ENCODE results near the gene DNASE1L3. TPM values are rescaled to one million over a fixed set of nuclear protein-coding genes. Genes with fewer than 3 reads are reported as not detected.
"Not testable (repeated sequence)": the region's sequence is repeated elsewhere in the genome, so short reads cannot be mapped to it uniquely, and the experiment has no call there.

DNASE1L3 gene
- total and polyA plus RNA-seq, 4 donors, result 0.59 to 7.5 (median 2.1) TPM

DNA sequence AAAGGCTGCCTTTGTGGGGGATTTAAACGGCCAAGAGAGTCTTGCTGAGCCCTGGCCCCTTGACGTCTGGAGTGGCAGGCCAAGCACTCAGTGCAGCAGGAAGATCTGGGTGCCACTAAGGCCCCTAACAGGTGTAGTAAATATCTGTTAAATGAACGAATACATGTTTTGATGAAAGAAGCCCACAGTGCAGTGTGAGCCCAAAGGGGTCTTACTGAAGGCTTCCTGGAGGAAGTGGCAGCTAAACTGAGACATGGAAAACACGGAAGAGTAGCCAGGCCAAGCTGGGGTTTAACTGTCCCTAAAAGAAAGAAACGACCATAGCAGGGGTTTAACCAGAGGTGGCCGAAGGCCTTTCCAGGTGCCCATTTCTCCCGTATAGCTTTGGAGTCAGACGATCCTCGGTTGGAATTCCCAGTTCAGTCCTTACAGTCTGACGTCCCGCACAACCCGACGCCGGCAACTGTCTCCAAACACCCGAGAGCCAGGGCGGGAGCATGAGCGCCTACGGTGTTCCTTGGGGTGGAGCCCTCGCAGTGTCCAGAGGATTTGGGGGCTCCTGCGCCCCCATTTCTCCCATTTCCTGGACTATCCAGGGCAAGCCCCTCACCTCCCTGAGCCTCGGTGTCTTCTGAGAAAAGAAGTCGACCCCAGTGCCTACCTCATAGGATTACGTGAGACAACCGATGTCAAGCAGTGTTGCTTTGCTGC lies 25.9 kb upstream of the DNASE1L3 start:
- Histone ChIP-seq H3K27ac (ENCODE audit: low read depth, low read length) (peak overlapping the region; percentile 48), H3K4me3 (ENCODE audit: low read depth, low read length) (peak overlapping the region; percentile 88), H3K9me3 (ENCODE audit: control insufficient read depth, insufficient read depth, low read length) (no peaks in the 10 kb centered on the region), H3K36me3 (ENCODE audit: control insufficient read depth, insufficient read depth, low read length) (no peaks in the 10 kb centered on the region), H3K27me3 (ENCODE audit: control insufficient read depth, insufficient read depth, low read length) (peaks cover 7% of the 10 kb centered on the region), H3K4me1 (ENCODE audit: control insufficient read depth, insufficient read depth, low read length) (peaks cover 20% of the 10 kb centered on the region)
- WGBS (ENCODE audit: insufficient coverage), result 13% methylated on average over 24 of the region's 24 CpGs
- no peak for DNase-seq (ENCODE audit: low read depth in 4 of 6, low spot score in 6 of 6)

GRCh38 chr3:58235970-58236369 lies 25.2 kb upstream of the DNASE1L3 start:
- no peak overlapping the region for H3K27ac ChIP-seq (ENCODE audit: low read depth, low read length)
- 69% methylated on average over 4 of the region's 4 CpGs for WGBS (ENCODE audit: insufficient coverage)
- peaks cover 9% of the 10 kb centered on the region for H3K27me3 ChIP-seq (ENCODE audit: control insufficient read depth, insufficient read depth, low read length)
- H3K36me3 ChIP-seq (ENCODE audit: control insufficient read depth, insufficient read depth, low read length), result no peaks in the 10 kb centered on the region
- H3K4me3 ChIP-seq (ENCODE audit: low read depth, low read length), result no peak overlapping the region
- no peaks in the 10 kb centered on the region for H3K9me3 ChIP-seq (ENCODE audit: control insufficient read depth, insufficient read depth, low read length)
- no peak for DNase-seq (ENCODE audit: low read depth in 4 of 6, low spot score in 6 of 6)
- peaks cover 20% of the 10 kb centered on the region for H3K4me1 ChIP-seq (ENCODE audit: control insufficient read depth, insufficient read depth, low read length)

DNA sequence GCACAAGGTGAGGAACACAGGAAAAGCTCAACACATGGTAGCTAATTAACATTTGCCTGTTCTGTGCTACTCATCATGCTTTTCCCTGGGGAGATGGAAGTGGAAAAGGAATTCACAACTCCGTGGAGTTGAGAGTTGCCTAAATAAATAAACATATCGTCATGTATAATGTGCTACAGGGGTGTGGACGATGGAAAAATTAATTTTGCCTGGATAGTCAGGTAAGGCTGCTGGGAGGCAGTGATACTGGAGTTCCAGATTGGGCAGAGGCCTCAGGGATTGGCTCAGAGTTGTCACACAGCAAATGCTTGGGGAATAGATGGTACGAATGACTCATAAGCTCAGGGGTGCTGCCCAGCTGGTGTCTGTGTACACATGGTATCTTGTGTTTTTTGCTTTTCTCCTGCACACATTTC lies 23.8 kb upstream of the DNASE1L3 start:
- Histone ChIP-seq H3K36me3 (ENCODE audit: control insufficient read depth, insufficient read depth, low read length) (no peaks in the 10 kb centered on the region), H3K4me3 (ENCODE audit: low read depth, low read length) (no peak overlapping the region), H3K4me1 (ENCODE audit: control insufficient read depth, insufficient read depth, low read length) (peaks cover 20% of the 10 kb centered on the region), H3K9me3 (ENCODE audit: control insufficient read depth, insufficient read depth, low read length) (no peaks in the 10 kb centered on the region), H3K27me3 (ENCODE audit: control insufficient read depth, insufficient read depth, low read length) (peaks cover 9% of the 10 kb centered on the region), H3K27ac (ENCODE audit: low read depth, low read length) (no peak overlapping the region)
- no peak for DNase-seq (ENCODE audit: low read depth in 4 of 6, low spot score in 6 of 6)
- 89% methylated on average over 2 of the region's 4 CpGs for WGBS (ENCODE audit: insufficient coverage)

GRCh38 chr3:58231666-58232065 lies 20.9 kb upstream of the DNASE1L3 start:
- H3K9me3 ChIP-seq (ENCODE audit: control insufficient read depth, insufficient read depth, low read length), result no peaks in the 10 kb centered on the region
- peak in 1 of 6 donors; percentile 80 for DNase-seq (ENCODE audit: low read depth in 4 of 6, low spot score in 6 of 6)
- H3K4me1 ChIP-seq (ENCODE audit: control insufficient read depth, insufficient read depth, low read length), result peaks cover 5% of the 10 kb centered on the region
- 20% methylated on average over 1 of the region's 2 CpGs for WGBS (ENCODE audit: insufficient coverage)
- H3K27me3 ChIP-seq (ENCODE audit: control insufficient read depth, insufficient read depth, low read length), result peaks cover 9% of the 10 kb centered on the region
- no peak overlapping the region for H3K4me3 ChIP-seq (ENCODE audit: low read depth, low read length)
- no peaks in the 10 kb centered on the region for H3K36me3 ChIP-seq (ENCODE audit: control insufficient read depth, insufficient read depth, low read length)
- no peak overlapping the region for H3K27ac ChIP-seq (ENCODE audit: low read depth, low read length)

GRCh38 chr3:58230876-58231552 lies 20.2 kb upstream of the DNASE1L3 start:
- DNase-seq (ENCODE audit: low read depth in 4 of 6, low spot score in 6 of 6), result peak in 1 of 6 donors; percentile 65
- peaks cover 6% of the 10 kb centered on the region for H3K27me3 ChIP-seq (ENCODE audit: control insufficient read depth, insufficient read depth, low read length)
- no peak overlapping the region for H3K4me3 ChIP-seq (ENCODE audit: low read depth, low read length)
- no peaks in the 10 kb centered on the region for H3K9me3 ChIP-seq (ENCODE audit: control insufficient read depth, insufficient read depth, low read length)
- WGBS (ENCODE audit: insufficient coverage), result no CpG with 5 or more reads among the region's 1 CpG
- H3K4me1 ChIP-seq (ENCODE audit: control insufficient read depth, insufficient read depth, low read length), result no peaks in the 10 kb centered on the region
- no peak overlapping the region for H3K27ac ChIP-seq (ENCODE audit: low read depth, low read length)
- no peaks in the 10 kb centered on the region for H3K36me3 ChIP-seq (ENCODE audit: control insufficient read depth, insufficient read depth, low read length)

GRCh38 chr3:58227933-58228332 lies 17.2 kb upstream of the DNASE1L3 start:
- H3K27me3 ChIP-seq (ENCODE audit: control insufficient read depth, insufficient read depth, low read length); H3K4me3 ChIP-seq (ENCODE audit: low read depth, low read length); DNase-seq (ENCODE audit: low read depth in 4 of 6, low spot score in 6 of 6); H3K9me3 ChIP-seq (ENCODE audit: control insufficient read depth, insufficient read depth, low read length); H3K36me3 ChIP-seq (ENCODE audit: control insufficient read depth, insufficient read depth, low read length); H3K4me1 ChIP-seq (ENCODE audit: control insufficient read depth, insufficient read depth, low read length); H3K27ac ChIP-seq (ENCODE audit: low read depth, low read length): not testable (repeated sequence)
- 100% methylated on average over 1 of the region's 3 CpGs for WGBS (ENCODE audit: insufficient coverage)

GRCh38 chr3:58223855-58224254 lies 13.1 kb upstream of the DNASE1L3 start:
- 100% methylated on average over 3 of the region's 4 CpGs for WGBS (ENCODE audit: insufficient coverage)
- H3K4me3 ChIP-seq (ENCODE audit: low read depth, low read length), result no peak overlapping the region

GRCh38 chr3:58222161-58222724 lies 11.5 kb upstream of the DNASE1L3 start:
- no peak for DNase-seq (ENCODE audit: low read depth in 4 of 6, low spot score in 6 of 6)
- Histone ChIP-seq H3K4me1 (ENCODE audit: control insufficient read depth, insufficient read depth, low read length) (peaks cover 5% of the 10 kb centered on the region), H3K36me3 (ENCODE audit: control insufficient read depth, insufficient read depth, low read length) (no peaks in the 10 kb centered on the region), H3K27ac (ENCODE audit: low read depth, low read length) (no peak overlapping the region), H3K4me3 (ENCODE audit: low read depth, low read length) (no peak overlapping the region), H3K9me3 (ENCODE audit: control insufficient read depth, insufficient read depth, low read length) (no peaks in the 10 kb centered on the region), H3K27me3 (ENCODE audit: control insufficient read depth, insufficient read depth, low read length) (no peaks in the 10 kb centered on the region)
- WGBS (ENCODE audit: insufficient coverage), result 63% methylated on average over 7 of the region's 8 CpGs

More at GRCh38 chr3:58223855-58224254, 13.1 kb upstream of the DNASE1L3 start:
- H3K9me3 ChIP-seq (ENCODE audit: control insufficient read depth, insufficient read depth, low read length), result no peaks in the 10 kb centered on the region
- DNase-seq (ENCODE audit: low read depth in 4 of 6, low spot score in 6 of 6), result peak in 2 of 6 donors; percentile 70 to 81
- H3K36me3 ChIP-seq (ENCODE audit: control insufficient read depth, insufficient read depth, low read length), result no peaks in the 10 kb centered on the region
- H3K27me3 ChIP-seq (ENCODE audit: control insufficient read depth, insufficient read depth, low read length), result no peaks in the 10 kb centered on the region
- H3K27ac ChIP-seq (ENCODE audit: low read depth, low read length), result no peak overlapping the region
- H3K4me1 ChIP-seq (ENCODE audit: control insufficient read depth, insufficient read depth, low read length), result no peaks in the 10 kb centered on the region

DNA sequence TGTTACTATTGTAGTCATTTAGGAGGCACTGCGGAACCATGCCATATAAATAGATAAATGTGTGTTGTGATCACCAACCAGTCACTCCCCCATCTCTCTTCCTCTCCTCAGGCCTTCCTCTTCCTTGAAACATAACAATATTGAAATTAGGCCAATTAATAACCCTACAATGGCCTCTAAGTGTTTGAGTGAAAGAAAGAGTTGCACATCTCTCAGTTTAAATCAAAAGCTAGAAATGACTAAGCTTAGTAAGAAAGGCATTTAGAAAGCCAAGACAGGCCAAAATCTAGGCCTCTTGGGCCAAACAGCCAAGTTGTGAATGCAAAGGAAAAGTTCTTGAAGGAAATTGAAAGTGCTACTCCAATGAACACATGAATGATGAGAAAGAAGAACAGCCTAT lies 8.1 kb upstream of the DNASE1L3 start:
- no peak overlapping the region for H3K4me3 ChIP-seq (ENCODE audit: low read depth, low read length)
- H3K4me1 ChIP-seq (ENCODE audit: control insufficient read depth, insufficient read depth, low read length), result peaks cover 7% of the 10 kb centered on the region
- no peak for DNase-seq (ENCODE audit: low read depth in 4 of 6, low spot score in 6 of 6)
- H3K9me3 ChIP-seq (ENCODE audit: control insufficient read depth, insufficient read depth, low read length), result no peaks in the 10 kb centered on the region
- no peaks in the 10 kb centered on the region for H3K27me3 ChIP-seq (ENCODE audit: control insufficient read depth, insufficient read depth, low read length)
- H3K27ac ChIP-seq (ENCODE audit: low read depth, low read length), result no peak overlapping the region
- WGBS (ENCODE audit: insufficient coverage), result no CpG with 5 or more reads among the region's 1 CpG
- no peaks in the 10 kb centered on the region for H3K36me3 ChIP-seq (ENCODE audit: control insufficient read depth, insufficient read depth, low read length)
